ENCODE measurements around the gene RIPPLY3. TPM values are rescaled to one million over a fixed set of nuclear protein-coding genes. Genes with fewer than 3 reads are reported as not detected.

RIPPLY3 gene
- total and polyA plus RNA-seq, 2 of the 13 experiments (the other 11 are each of a cell fraction or from before 2014, with no cell fraction given) = 0.09 to 2.9 TPM

- TF ChIP-seq ZFP62 (CRISPR knock-in tag; IDR thresholded peaks at IDR 0.05) = no peak
- peak; percentile 53; the same call in 1 of the 2 replicates for TF ChIP-seq TFDP1 (CRISPR knock-in tag; IDR thresholded peaks at IDR 0.05; ENCODE audit: borderline replicate concordance)
- TF ChIP-seq ZNF33B (CRISPR knock-in tag; IDR thresholded peaks at IDR 0.05) = no peak
- no peak for TF ChIP-seq ARNTL (CRISPR knock-in tag; IDR thresholded peaks at IDR 0.05)
- TF ChIP-seq CTCF (CRISPR knock-in tag; IDR thresholded peaks at IDR 0.05) = peak; percentile 45
- 0 out of 2 replicates have a peak, but pooled peaks have one; percentile 61 for TF ChIP-seq ZNF782 (CRISPR knock-in tag; IDR thresholded peaks at IDR 0.05; ENCODE audit: borderline replicate concordance)
- no peak for TF ChIP-seq PBX2 (CRISPR knock-in tag; IDR thresholded peaks at IDR 0.05)
- no peak for TF ChIP-seq ZNF598 (CRISPR knock-in tag; IDR thresholded peaks at IDR 0.05; ENCODE audit: borderline replicate concordance)
- TF ChIP-seq REST (IDR thresholded peaks at IDR 0.05; ENCODE audit: borderline replicate concordance in 1 of 2, low read depth in 1 of 2, low read length in 2 of 2) = no peak
- TF ChIP-seq MXI1 (IDR thresholded peaks at IDR 0.05; ENCODE audit: borderline replicate concordance, low read depth, low read length) = peak; percentile 45; the same call in 1 of the 3 replicates
- no peak for TF ChIP-seq ZNF430 (CRISPR knock-in tag; IDR thresholded peaks at IDR 0.05)
- TF ChIP-seq ZNF564 (CRISPR knock-in tag; IDR thresholded peaks at IDR 0.05) = peak; percentile 40; the same call in 1 of the 2 replicates
- TF ChIP-seq MED1 (CRISPR knock-in tag; IDR thresholded peaks at IDR 0.05) = peak; percentile 41; the same call in 1 of the 2 replicates
- peak; percentile 44; the same call in 1 of the 2 replicates for TF ChIP-seq GMEB1 (CRISPR knock-in tag; IDR thresholded peaks at IDR 0.05; ENCODE audit: borderline replicate concordance)
- TF ChIP-seq LBX2 (CRISPR knock-in tag; IDR thresholded peaks at IDR 0.05; ENCODE audit: borderline replicate concordance) = no peak
- no peak for TF ChIP-seq CC2D1A (CRISPR knock-in tag; IDR thresholded peaks at IDR 0.05)
- TF ChIP-seq ZNF713 (CRISPR knock-in tag; IDR thresholded peaks at IDR 0.05) = no peak
- TF ChIP-seq CCAR2 (optimal IDR thresholded peaks at IDR 0.05; ENCODE audit: low read depth, low read length) = no peak
Observed at GRCh38 chr21:36966066-36966820, 40.3 kb upstream of the RIPPLY3 start, which contains the start of gene HLCS (continued).

All from HepG2 (cell line).